NCI-H1048 (cell line): Measurements from ENCODE around the gene COL2A1.

Experiments
- DNase-seq: peaks from one replicate; lab custom pipeline; 2025; lab: John Stamatoyannopoulos, UW

COL2A1 gene

DNA sequence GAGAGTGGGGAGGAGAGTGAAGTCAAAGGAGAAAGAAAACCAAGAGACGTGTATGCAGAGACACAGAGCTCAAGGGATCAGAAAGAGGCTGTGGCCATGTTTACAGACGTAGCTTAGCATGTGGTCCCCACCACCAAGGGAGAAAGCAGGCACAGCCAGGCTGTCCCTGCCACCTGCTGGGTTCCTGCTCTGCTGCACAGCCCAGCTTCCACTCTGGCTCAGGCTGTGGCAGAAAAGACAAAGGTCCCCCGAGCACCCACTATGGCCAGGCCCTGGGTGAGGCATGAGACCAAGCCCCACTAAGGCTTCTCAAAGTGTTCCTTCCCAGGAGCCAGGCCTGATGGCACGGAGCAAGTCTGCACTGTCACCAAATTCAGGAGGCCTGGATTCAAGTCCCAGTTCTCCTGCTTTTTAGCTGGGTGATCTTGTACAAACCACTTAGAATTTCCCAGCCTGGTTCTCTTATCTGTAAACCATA is 25.9 kb upstream of the COL2A1 start:
- no peak for DNase-seq

DNA sequence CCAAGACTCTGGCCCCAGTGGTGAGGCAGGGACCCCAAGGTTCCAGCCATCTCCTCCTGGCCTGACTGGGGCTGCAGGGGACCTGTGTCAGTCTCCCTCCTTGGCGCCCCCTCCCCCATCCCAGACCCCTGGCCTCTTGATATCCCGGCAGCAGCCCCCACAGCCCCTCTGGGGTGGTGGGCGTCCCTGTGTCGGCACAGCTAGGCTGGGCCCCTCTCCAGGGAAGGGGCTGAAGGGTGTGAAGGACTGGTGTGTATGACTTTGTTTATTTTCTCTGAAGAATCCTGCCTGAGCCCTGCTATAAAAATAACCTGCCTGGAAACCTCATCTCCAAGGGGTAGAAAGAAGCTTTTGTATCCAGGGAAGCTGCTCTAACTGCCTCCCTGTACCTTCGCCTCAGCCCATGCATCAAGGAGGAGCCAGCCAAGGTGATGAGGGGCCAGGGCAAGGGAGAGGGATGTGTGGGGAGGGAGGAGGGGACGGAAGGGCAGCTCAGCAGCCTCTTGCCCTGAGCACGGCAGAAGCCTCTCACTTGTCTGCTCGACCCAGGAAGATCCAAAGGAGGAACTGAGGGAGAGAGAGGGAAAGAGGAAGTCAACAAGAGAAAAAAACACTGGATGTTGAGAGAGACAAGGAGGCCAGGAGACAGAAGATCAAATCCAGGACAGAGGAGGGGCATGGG is 25.4 kb upstream of the COL2A1 start:
- DNase-seq: no peak

DNA sequence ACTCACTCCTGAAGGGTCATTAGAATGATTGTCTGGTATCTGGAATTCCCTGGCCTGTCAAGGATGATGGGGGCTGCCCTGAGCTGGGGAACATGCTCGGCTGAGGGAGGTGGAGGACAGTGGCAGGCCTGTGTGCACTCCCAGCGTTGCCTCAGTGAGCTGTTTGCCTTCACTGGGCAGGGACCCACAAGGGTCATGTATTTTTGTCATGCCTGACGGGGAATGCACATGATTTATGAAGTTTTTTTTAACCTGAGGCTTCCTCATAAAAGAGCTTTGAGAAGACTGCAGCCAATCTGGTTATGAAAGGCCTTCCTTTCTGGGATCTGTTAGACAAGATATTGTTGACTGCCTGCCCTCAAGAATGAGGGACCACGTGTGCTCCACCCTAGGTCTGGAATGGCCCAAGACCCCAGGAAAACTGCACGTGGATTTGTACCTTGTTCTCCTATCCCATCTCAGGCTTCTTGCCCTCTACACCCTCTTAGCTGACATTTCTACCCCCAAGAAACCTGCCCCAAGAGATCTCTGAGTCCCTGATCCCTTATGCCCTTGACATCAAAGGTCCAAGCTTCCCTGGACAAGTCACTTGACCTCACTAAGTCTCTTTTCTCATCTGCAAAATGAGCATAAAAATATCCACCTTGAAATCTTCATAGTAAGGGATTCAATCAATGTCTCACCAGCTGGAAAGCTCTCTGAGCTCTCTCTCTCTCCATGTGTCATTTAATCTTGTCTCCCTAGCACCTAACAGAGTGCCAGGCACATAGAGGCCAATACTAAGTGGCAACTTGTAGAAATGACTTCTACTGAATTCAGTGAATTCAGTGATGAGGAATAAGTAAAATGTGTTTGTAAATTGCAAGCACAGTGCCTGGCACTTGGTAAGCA is 24.5 kb upstream of the COL2A1 start:
- no peak for DNase-seq

DNA sequence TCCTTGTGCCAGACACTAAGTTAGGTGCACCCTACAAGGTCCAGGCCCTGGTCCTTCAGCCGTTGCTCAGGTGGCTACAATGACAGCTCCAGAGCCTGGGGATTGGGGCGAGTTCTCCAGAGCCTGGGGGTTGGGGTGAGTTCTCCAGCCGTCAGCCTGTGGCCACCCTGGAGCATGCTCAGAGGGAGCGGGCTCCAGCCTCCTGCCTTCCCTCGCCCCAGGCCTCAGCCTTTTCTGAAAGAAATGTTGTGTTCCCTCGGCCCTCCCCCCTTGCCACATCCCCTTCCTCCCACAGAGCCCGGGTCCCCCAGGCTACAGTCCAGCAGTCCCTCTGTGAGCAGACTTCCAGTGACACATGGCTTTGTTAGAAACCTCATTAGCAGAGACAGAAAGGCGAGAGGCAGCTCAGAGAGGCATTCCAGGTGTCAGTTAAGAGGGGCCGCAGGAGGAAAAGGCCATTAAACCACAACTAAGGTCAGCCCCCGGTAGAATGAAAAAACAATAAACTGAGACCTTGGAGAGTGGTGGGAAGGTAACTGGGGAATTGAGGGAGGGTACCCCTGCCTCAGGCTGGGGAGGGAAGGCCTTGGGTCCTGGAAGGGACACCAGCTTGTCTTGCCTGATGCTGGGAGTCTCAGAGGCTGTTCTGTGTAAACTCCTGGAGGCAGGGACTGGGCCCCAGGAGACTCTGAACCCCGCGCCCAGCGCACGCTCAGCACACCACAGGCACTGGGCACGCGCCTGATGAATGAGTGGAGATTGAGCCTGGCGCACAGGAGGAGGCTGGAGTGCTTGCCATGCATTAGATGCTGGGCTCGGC is 23.1 kb upstream of the COL2A1 start:
- no peak for DNase-seq

DNA sequence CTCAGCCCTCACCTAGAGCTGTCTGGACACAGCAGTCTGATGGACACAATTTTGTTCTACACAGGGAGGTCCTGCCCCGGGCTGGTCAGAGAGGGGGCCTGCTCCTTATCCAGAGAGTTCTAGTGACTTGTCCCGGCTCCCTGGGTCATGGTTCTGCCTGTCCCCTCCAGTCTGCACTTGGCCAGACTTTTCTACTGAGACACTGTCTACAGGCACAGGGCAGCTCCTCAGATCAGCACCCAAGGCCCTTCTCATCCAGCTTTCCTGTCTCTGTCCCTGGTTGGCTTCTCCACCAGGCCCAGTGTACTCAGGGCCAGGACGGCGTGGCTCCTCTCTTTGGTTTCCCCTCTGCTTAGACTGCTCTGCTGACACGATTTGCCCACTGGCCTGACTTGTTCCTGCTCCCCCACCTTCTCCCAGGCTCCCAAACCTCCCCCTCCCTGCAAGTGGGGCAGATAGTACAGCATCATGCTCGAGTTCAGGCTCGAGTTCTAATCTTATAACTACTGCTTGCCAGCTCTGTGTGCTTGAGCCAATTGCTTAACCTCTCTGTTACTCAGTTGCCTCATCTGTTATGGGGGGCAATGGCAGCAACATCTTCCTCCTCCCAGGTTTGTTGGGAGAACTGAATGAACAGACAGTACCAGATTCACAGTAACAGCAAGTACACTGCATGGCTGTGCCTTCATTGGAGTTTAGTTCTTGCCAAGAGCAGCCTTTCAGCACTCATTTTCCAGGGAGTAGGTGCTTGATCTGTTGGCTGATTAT is 22.0 kb upstream of the COL2A1 start:
- DNase-seq: no peak

DNA sequence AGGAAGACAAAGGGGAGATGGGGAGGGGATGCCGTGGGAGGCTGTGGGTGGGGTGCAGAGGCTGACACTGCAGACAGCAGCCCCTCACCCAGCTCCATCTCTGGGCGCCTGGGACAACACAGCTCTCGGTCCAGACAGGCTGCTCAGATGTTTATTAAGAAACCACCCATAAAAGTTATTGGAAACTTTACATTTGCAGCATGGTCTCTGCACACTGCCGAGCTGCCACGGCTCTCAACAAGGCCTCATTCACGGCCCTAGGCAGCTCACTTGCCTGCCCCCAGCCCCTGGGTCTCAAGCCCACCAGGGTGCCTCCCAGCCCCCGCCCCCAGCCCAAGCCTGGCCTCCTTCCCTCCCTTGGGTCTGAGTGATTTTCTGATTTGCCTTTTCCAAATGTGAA is 21.0 kb upstream of the COL2A1 start:
- no peak for DNase-seq

DNA sequence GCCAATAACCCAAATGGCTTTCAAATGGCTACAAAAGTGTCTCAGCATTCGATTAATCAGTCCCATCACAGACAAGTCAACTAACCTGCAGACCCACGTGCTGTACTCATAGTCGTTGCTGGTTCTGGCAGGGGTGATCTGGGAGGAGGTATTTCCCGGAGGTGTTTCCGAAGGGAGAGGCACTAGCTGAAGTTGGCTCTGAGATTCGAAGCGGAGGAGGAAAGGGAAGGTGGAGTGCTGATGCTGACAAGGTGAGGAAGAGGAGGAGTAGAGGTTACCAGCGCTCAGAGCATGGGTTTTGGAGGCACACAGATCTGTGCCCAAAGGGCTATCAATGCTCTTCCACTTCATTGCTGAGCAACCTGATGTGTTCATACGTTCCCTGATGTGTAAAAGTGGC is 20.5 kb upstream of the COL2A1 start:
- DNase-seq: no peak

DNA sequence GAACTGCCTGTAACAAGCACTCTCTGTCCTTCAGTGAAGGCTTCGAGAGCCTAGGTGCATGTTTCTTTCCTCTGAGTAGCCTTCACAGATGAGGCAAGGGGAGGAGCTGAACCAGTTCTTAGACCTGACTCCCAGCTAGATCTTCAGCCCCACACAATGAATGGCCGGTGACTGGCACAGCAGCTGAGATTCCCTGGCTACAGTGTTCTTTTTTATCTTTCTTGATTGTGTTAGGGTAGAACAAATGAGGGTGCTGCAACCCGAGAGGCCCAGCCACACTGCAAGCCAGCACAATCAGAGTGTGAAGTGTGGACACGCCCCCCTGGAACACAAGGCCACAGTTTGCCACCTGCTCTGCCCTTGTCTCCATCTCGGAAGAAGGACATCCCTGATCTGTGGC is 19.1 kb upstream of the COL2A1 start:
- no peak for DNase-seq

DNA sequence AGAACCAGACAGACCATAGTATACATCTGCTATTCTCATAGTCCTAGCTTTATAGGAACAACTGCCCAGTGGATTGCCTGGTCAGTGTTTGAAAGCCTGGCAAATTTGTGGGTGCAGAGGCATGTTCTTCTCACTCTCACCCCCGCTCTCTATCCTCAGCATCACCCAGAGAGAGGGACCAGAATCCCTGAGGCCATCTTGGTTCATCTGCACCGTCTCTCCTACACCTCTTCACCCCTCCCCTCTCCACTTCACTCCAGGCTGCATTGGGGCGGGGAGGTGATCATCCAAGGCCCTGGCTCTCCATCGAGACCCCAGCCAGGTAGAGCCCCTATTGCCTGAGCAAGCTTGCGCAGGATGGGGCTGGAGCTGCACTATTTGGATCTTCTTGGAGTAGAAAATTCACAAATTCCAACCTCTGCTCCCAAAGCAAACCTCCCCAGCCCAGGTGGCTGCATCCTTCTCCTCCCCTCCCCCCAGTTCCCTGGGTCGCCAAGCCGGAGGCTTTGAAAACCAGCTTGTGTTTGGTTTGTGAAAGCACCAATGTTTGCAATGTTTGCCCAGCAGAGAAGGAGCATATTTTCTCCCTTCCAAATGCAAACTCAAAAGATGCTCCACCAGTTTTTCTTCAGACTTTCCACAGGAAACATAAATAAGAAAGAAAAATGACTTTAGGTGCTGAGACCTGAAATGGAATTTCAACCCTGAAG is 18.6 kb upstream of the COL2A1 start:
- no peak for DNase-seq

DNA sequence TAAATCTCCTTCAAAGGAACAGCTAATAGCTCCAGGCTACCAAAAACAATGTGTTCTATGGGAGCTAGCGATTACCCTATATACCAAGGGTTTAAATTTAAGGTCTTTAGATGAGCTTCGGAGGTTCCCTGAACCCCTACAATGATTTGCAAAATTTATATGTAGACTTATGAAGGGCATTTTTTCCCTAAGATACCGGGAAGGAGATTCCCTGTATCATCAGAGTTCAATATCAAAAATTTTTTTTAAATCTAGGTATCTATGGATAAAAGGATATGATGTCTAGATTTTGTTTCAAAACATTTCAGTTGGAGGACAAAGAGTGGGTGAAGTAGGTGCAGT is 17.9 kb upstream of the COL2A1 start:
- DNase-seq: no peak

DNA sequence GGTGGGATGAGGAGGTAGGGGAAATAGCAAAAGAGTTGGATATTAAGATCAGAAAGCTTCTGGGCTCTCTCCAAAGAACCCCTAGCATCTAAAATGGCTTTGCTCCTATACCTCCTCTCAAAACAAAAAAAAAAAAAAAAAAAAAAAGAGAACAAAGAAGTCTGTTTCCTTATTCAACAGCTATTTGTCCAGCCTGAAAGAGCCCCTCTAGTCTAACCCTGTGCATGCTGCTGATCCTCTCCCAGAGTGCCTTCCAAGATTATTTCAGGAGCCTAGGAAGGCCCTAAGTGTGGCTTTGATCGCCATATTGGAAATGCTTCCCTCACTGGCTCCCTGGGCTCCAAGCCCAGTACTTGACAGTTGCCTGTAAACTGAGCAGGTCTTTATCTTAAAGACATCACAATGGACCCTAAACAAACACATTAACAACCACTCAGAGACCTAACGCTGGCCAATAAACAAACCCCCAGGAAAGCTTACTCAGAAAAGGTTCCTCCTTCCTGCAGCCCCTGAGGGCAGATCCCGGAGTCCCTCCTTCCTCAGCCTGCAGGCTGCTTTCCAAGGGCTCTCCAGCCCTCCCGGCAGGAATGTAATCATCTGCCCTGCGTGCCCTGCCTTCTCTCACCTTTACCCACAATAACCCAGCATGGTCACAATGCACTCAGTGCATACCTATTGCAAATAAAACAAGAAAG is 17.4 kb upstream of the COL2A1 start:
- DNase-seq: no peak

DNA sequence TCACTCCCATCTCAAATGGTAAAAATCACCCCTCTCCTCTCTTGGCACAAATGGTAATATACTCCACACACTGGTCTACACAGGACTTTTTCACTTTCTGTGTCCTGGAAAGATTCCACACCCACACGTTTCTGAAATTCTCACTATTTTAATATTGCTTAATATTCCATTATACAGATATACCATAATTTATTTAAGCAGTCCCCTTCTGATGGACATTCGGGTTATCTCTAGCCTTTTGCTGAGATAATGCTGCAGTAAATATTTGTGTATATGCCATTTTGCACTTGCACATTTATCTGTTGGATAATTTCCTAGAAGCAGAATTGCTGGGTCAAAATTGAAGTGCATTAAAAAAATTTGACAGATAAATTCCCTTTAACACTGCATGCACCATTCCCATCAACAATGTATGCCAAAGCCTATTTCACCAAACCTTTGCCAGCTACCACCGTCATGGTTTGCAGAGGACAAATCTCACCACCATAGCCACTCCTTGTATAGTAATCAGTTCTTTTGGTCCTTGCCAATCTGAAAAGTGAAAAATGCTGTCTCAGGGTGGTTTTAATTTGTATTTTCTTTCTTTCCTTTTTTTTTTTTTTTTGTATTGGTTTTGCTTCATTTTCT is 15.5 kb upstream of the COL2A1 start:
- no peak for DNase-seq

DNA sequence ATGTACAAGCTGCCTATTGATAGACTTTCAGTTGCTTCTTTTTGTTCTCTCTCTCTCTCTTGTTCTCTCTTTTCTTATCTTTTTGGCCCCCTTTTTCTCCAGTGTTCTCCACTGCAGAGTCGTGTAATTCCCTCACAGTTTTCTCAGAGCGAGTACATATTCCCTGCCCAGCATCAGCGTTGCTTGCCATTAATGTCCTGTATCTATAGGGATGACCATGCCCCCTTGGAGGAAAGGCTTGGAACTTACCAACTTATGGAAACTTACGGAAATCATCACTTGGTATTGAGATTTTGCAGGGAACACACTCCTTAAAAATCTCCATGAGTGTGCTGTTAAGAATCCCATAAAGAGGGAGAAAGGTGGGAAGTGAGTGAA is 14.3 kb upstream of the COL2A1 start:
- no peak for DNase-seq

DNA sequence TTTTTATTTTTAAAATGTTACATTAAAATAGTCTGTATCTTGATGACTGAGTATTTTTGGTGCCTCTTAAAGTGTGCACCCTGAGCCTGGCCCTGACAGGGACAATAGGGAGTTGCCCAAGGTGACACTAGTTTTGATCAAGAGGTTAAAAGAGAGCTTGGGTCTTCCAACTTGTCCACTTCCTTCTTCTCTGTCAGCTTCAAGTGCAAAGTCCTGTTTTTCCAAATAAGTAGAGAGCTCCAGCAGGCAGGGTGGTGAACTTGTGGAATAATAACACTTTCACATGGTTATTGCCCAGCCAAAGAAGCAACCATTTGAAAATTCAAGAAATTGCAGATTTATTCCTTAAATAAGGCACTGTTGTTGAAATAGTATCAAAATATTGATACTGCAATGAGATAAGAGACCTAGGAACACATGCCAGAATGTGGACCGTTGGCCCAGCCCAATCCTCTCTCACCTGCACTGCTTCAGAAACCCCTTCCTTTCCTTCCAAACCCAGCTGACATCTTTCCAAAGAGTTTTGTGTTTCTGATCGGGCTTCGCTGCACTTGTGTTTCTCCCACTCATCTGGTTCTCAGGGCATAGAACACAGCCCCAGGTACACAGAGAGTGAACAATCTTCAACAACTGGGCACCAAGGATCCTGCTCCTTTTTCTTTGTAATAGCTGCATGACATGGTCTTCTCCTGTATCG is 13.8 kb upstream of the COL2A1 start:
- no peak for DNase-seq

DNA sequence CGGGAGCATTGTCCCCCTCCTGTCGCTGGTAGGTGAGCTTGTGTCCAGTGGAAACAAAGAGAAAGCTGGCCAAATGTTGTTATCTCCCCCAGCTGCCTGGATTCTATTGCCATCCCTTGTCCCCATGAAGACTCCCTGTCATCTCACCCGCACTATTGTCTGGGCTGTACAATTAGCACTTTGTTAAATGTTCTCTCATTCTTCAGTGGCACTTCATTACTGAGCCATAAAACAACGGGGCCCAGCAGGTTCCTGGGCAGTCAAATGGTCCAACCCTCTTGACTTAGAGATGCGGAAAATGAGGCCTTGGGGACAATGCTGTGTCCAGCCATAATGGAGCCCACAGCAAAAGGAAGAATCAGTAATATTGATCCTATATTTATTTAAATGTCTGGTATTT is 13.2 kb upstream of the COL2A1 start:
- DNase-seq: no peak

DNA sequence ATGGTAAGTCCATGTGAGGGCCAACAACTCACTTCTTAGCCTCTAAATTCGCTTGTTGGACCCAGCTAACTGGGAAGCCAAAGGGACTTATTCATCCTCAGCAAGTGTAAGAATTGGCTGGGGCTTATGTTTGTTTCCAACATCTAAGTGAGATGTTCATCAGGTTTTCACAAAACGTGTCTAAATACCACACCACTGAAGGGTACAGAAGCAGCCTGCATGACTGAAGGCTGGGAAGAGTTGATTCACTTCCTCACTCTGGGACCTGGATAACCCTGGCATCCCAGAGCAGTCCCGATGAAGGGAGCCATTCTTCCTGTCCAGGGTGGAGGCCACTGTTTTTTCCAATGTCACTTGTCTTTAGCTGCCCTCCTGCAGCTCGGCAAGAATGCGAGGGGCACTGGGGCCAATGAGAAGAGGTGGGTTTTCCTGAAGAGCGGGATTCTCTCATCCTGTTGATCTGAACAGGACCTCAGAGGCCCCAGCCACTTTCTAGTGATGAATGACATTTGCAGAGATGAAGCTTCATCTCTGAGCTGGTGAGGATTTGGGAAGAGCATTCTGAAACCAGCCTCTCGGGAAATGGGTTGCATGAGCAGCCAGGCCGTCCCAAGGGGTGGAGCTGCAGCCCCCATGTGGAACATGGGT is 12.2 kb upstream of the COL2A1 start:
- DNase-seq: no peak

DNA sequence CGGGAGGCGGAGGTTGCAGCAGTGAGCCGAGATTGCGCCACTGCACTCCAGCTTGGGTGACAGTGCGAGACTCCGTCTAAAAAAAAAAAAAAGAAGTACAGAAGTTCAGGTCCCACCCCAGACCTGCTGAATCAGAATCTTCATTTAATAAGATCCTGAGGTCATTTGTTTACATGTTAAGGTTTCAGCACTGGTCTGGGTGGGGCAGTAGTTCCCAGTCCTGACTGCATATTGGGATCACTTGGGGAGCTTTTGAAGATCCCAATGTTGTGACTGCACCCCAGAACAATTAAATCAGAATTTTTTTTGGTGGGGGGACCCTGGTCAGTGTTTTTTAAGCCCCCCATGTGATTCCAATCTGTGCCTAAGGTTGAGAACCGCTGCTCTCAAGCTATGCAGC is 11.7 kb upstream of the COL2A1 start:
- no peak for DNase-seq

DNA sequence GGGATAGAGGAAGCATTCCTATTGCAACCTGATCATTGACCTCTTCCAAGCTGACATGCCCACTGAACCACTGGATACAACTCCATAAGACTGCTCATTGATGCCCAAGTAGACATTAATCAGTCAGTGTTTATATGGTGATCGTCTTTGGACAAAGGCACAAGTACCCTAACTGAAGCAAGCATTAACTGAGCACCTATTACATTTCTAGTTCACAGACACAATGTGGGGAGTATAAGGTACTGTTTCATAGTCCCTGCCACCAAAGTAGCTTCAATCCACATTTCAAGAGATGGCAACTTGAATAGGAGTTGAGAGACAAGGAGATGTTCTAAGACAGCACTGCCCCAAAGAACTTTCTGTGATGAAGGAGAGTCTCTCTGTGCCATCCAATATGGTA is 10.9 kb upstream of the COL2A1 start:
- DNase-seq: no peak

DNA sequence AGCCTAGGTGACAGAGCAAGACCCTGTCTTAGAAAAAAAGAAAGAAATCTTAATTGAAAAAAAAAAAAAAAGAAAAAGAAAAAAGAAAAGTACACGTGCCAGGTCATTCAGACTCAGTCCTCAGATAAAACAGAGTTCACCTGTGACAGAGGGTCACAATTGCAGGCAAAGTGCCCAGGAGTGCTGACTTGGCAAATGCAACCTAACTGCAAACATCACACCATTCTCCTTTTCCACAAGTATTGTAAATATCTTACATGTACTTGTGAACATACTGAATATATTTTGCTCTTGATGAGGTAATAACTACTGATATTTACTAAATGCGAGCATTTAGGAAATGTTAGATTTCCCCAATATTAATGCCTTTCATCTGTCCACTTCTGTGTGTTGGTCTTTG is 9.0 kb upstream of the COL2A1 start:
- DNase-seq: no peak
